ENCODE results near the gene VEZF1. TPM values are rescaled to one million over a fixed set of nuclear protein-coding genes. Genes with fewer than 3 reads are reported as not detected.
A peak's percentile ranks its signal among the peaks of the same experiment; 100 is the strongest.

The VEZF1 gene
- polyA plus RNA-seq, 3 donors, result 28.3 to 40.1 (median 29.0) TPM

- no peak for DNase-seq
- Histone ChIP-seq H3K4me1 (ENCODE audit: control insufficient read depth in 1 of 2, insufficient read depth in 2 of 2, low read length in 2 of 2) (peaks cover 36 to 42% of the 10 kb centered on the region in 2 donors), H3K27ac (ENCODE audit: low read depth in 1 of 2, low read length in 2 of 2) (no peak overlapping the region), H3K36me3 (replicated peaks in 1 of 2; ENCODE audit: control insufficient read depth in 1 of 2, insufficient read depth in 2 of 2, low read length in 2 of 2) (no peaks in the 10 kb centered on the region), H3K79me2 (ENCODE audit: insufficient read depth, low read length) (peaks cover 5% of the 10 kb centered on the region), H3K9ac (ENCODE audit: insufficient read depth, low read length, poor library complexity, severe bottlenecking) (peak overlapping the region; percentile 16), H3K4me3 (replicated peaks in 1 of 3; ENCODE audit: low read depth in 2 of 3, low read length in 3 of 3) (no peak overlapping the region), H4K20me1 (ENCODE audit: insufficient read depth, low read length) (peaks cover 30% of the 10 kb centered on the region), H3K27me3 (ENCODE audit: control insufficient read depth in 2 of 2, insufficient read depth in 2 of 2, low read length in 2 of 2) (no peaks in the 10 kb centered on the region), H3K9me3 (replicated peaks in 1 of 2; ENCODE audit: control insufficient read depth in 1 of 2, insufficient read depth in 1 of 2, low read length in 2 of 2) (no peaks in the 10 kb centered on the region), H3K4me2 (replicated peaks; ENCODE audit: extremely low read depth, low read length, poor library complexity, severe bottlenecking) (no peak overlapping the region), H2AFZ (ENCODE audit: insufficient read depth, low read depth, low read length, poor library complexity, severe bottlenecking) (no peak overlapping the region)
- Mint-ChIP-seq H3K27ac (peak overlapping the region in 2 of 7 donors; percentile 4 to 25), H3K4me3 (no peak overlapping the region), H3K4me1 (peaks cover 41% of the 10 kb centered on the region), H3K27me3 (ENCODE audit: low read depth in 3 of 3) (peaks cover 11 to 14% (median 11%) of the 10 kb centered on the region in 3 donors), H3K9me3 (no peaks in the 10 kb centered on the region), H3K36me3 (peaks cover 4% of the 10 kb centered on the region in 2 donors)
- intact Hi-C loops (cut with micrococcal nuclease), result no loop called here
- 63% methylated on average over 8 of the region's 11 CpGs for WGBS (ENCODE audit: insufficient coverage)
- no peak for TF ChIP-seq CTCF (IDR thresholded peaks at IDR 0.05)
Observed at GRCh38 chr17:57935833-57936807, 51.9 kb downstream of the VEZF1 start.

GRCh38 chr17:57931488-57932137, 56.4 kb downstream of the VEZF1 start:
- no peaks in the 10 kb centered on the region for H3K9me3 ChIP-seq (replicated peaks in 1 of 2; ENCODE audit: control insufficient read depth in 1 of 2, insufficient read depth in 1 of 2, low read length in 2 of 2)
- peaks cover 19 to 22% of the 10 kb centered on the region in 2 donors for H3K4me1 ChIP-seq (ENCODE audit: control insufficient read depth in 1 of 2, insufficient read depth in 2 of 2, low read length in 2 of 2)
- intact Hi-C loops (cut with micrococcal nuclease), result no loop called here
- Mint-ChIP-seq H3K27me3 (ENCODE audit: low read depth in 3 of 3) (peaks cover 15 to 27% (median 15%) of the 10 kb centered on the region in 3 donors), H3K27ac (no peak overlapping the region), H3K4me3 (peak overlapping the region in 1 of 2 donors; percentile 30), H3K36me3 (peaks cover 4 to 8% of the 10 kb centered on the region in 2 donors), H3K4me1 (peaks cover 28% of the 10 kb centered on the region), H3K9me3 (no peaks in the 10 kb centered on the region)
- H3K79me2 ChIP-seq (ENCODE audit: insufficient read depth, low read length), result no peaks in the 10 kb centered on the region
- H3K36me3 ChIP-seq (replicated peaks in 1 of 2; ENCODE audit: control insufficient read depth in 1 of 2, insufficient read depth in 2 of 2, low read length in 2 of 2), result no peaks in the 10 kb centered on the region
- no peak overlapping the region for H3K27ac ChIP-seq (ENCODE audit: low read depth in 1 of 2, low read length in 2 of 2)
- no peak for DNase-seq
- H3K27me3 ChIP-seq (ENCODE audit: control insufficient read depth in 2 of 2, insufficient read depth in 2 of 2, low read length in 2 of 2), result no peaks in the 10 kb centered on the region
- H3K4me2 ChIP-seq (replicated peaks; ENCODE audit: extremely low read depth, low read length, poor library complexity, severe bottlenecking), result no peak overlapping the region
- no peak overlapping the region for H2AFZ ChIP-seq (ENCODE audit: insufficient read depth, low read depth, low read length, poor library complexity, severe bottlenecking)
- H3K9ac ChIP-seq (ENCODE audit: insufficient read depth, low read length, poor library complexity, severe bottlenecking), result no peak overlapping the region
- no peak overlapping the region for H3K4me3 ChIP-seq (replicated peaks in 1 of 3; ENCODE audit: low read depth in 2 of 3, low read length in 3 of 3)
- peaks cover 53% of the 10 kb centered on the region for H4K20me1 ChIP-seq (ENCODE audit: insufficient read depth, low read length)
- 97% methylated on average over 7 of the region's 12 CpGs for WGBS (ENCODE audit: insufficient coverage)
- TF ChIP-seq CTCF (IDR thresholded peaks at IDR 0.05), result no peak
